Activated T-helper 1 cell treated with anti-CD3 and anti-CD28 coated beads, Interleukin-12 subunit alpha, Interleukin-12 subunit beta, Interleukin-2, Interleukin-4 antibody, amounts not matched to agents 30 ng/mL and 10 ng/mL and 1 ng/mL, durations not matched to agents 14 hours and 24 hours and 36 hours (primary cell): ENCODE results near the gene XCR1. TPM values are rescaled to one million over a fixed set of nuclear protein-coding genes. Genes with fewer than 3 reads are reported as not detected.

Experiments
- DNase-seq: peaks from one replicate; pipeline ENCODE4 v3.0.0; 2021; ENCODE audit warnings: low spot score
- H3K27ac Mint-ChIP-seq: one replicate; pipeline ENCODE4 v1.8.0; 2021; ENCODE audit warnings: mild to moderate bottlenecking, mixed read lengths
- H3K27me3 Mint-ChIP-seq: one replicate; pipeline ENCODE4 v1.8.0; 2022; ENCODE audit warnings: mild to moderate bottlenecking, moderate library complexity, mixed read lengths; ENCODE audit not compliant: insufficient read depth
- H3K36me3 Mint-ChIP-seq: one replicate; pipeline ENCODE4 v1.8.0; 2021; ENCODE audit warnings: low read depth, mixed read lengths
- H3K4me1 Mint-ChIP-seq: one replicate; pipeline ENCODE4 v1.8.0; 2021; ENCODE audit warnings: low read depth, mixed read lengths
- H3K4me3 Mint-ChIP-seq: one replicate; pipeline ENCODE4 v1.8.0; 2021; ENCODE audit warnings: mild to moderate bottlenecking, moderate library complexity, mixed read lengths
- H3K9me3 Mint-ChIP-seq: one replicate; pipeline ENCODE4 v1.8.0; 2021; ENCODE audit warnings: mixed read lengths
- intact Hi-C: fragments of 100-400 bp; cut with micrococcal nuclease; formaldehyde crosslinking; loops from one replicate; pipeline ENCODE4 v1.15.1; 2024
- total RNA-seq: library from RNA; stranded (reverse); gene quantifications from 2 replicates; pipeline ENCODE4 v1.2.3, GENCODE V29; 2022

The XCR1 gene
- total RNA-seq, 1 donor from 2014 or later, result 0.08 TPM

DNA sequence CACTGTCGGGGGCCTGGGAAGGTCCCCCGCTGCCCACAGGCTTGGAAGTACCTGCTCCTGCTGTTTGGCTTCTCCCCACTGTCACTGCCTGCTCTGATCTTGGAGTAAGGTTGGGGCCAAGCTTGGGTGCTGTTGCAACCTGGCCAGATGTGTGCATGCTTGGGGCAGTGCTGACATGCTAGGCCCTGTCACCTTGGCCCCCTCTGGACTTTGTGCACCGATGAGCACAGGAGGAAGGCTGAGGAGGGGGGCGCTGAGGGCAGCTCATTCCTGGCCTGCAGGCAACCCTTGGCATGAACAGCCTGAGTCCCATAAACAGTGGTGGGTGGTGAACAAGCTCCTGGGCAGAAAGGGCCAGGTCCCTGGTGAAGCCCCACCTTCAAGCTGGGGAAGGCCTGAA, 4.0 kb upstream of the XCR1 start:
- H3K4me1 Mint-ChIP-seq, result no peaks in the 10 kb centered on the region
- H3K36me3 Mint-ChIP-seq, result peaks cover 3% of the 10 kb centered on the region
- DNase-seq, result no peak
- no peak overlapping the region for H3K27ac Mint-ChIP-seq
- intact Hi-C loops, result no loop called here
- H3K27me3 Mint-ChIP-seq, result peaks cover 16% of the 10 kb centered on the region
- peaks cover 19% of the 10 kb centered on the region for H3K9me3 Mint-ChIP-seq
- no peak overlapping the region for H3K4me3 Mint-ChIP-seq

DNA sequence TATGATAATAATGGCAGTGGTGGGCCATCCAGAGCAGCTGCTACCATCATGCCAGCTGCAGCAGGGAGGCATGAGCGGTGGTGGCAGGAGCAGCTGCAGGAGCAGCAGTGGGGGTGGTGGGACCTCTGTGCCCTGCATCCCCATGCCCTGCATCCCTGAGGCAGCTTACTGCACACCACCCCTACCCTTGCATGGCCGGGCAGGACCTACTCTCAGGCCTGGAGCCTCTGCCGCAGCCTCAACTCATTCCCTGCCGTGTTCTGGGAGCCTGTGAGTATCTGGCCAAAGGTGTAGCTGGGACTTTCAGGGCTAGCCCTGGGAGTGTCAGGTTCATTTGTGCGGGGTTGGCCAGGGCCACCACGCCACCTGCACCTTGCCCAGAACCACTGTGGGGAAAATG, 3.3 kb upstream of the XCR1 start:
- intact Hi-C loops, result no loop called here
- Mint-ChIP-seq H3K9me3 (peaks cover 19% of the 10 kb centered on the region), H3K4me1 (no peaks in the 10 kb centered on the region), H3K36me3 (peaks cover 3% of the 10 kb centered on the region), H3K27ac (no peak overlapping the region), H3K27me3 (peaks cover 11% of the 10 kb centered on the region), H3K4me3 (no peak overlapping the region)
- no peak for DNase-seq

DNA sequence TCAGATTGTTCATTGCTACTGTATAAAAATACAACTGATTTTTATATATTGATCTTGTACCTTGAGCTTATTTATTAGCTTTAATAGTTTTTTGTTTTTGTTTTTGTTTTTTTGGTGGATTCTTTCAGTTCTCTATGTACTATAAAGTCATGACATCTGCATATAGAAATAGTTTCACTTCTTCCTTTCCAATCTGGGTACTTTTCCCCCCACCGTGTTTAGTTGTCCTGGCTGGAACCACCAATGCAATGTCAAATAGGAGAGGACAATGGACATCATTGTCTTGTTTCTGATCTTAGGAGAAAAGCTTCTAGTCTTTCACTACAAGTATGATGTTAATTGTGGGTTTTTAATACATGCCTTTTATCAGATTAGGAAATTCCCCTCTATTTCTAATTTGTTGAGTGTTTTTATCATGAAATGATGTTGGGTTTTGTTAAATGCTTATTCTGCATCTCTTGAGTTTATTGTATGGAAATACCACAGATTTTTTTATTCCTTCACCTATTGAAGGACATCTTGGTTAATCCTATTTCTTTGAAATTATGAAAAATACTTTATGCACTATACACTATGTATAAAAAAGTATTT, 2.8 kb upstream of the XCR1 start:
- H3K27me3 Mint-ChIP-seq, result peaks cover 6% of the 10 kb centered on the region
- peaks cover 19% of the 10 kb centered on the region for H3K9me3 Mint-ChIP-seq
- no peaks in the 10 kb centered on the region for H3K4me1 Mint-ChIP-seq
- no peak for DNase-seq
- no peak overlapping the region for H3K27ac Mint-ChIP-seq
- intact Hi-C loops, result no loop called here
- H3K36me3 Mint-ChIP-seq, result peaks cover 3% of the 10 kb centered on the region
- H3K4me3 Mint-ChIP-seq, result no peak overlapping the region

- DNase-seq, result no peak
- Mint-ChIP-seq H3K4me3 (no peak overlapping the region), H3K36me3 (peaks cover 3% of the 10 kb centered on the region), H3K27me3 (peaks cover 16% of the 10 kb centered on the region), H3K4me1 (no peaks in the 10 kb centered on the region), H3K27ac (no peak overlapping the region), H3K9me3 (peaks cover 19% of the 10 kb centered on the region)
- intact Hi-C loops, result no loop called here
Observed at GRCh38 chr3:46027736-46028397, 584 bp upstream of the XCR1 start.

DNA sequence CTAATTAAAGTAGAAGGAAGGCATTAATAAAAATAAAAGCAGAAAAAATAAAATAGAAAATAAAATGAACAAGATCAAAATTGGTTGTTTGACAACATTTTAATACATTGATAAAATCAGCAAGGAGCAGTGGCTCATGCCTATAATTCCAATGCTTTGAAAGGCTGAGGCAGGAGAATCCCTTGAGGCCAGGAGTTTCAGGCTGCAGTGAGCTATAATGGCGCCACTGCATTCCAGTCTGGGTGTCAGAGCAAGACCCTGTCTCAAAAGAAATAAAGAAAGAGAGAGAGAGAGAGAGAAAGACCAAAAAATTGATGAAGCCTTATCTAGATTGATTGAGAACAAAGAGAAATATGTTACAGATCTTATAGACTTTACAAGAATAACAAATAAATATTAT, 2.1 kb downstream of the XCR1 start:
- no peak overlapping the region for H3K27ac Mint-ChIP-seq
- no peak overlapping the region for H3K4me3 Mint-ChIP-seq
- peaks cover 8% of the 10 kb centered on the region for H3K4me1 Mint-ChIP-seq
- no peak for DNase-seq
- intact Hi-C loops, result no loop called here
- peaks cover 6% of the 10 kb centered on the region for H3K36me3 Mint-ChIP-seq
- peaks cover 17% of the 10 kb centered on the region for H3K27me3 Mint-ChIP-seq
- peaks cover 19% of the 10 kb centered on the region for H3K9me3 Mint-ChIP-seq

DNA sequence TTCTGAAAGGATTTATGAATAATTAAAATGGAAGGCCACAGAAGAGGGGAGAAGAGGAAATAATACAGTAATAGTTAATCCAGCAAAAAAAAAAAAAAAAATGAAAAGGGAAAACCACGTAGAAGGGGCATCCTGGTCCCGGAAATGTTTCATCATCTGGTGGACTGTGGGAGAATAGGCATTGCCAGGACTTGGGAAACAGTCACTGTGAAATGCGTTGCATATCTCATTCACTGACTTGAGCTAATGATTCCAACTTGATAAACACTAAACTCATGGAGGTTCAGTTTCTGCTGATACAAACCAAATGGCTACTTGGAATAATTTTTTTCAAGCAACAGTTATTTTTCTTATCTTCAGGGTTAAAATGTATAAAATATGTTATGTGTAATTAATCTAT, 3.2 kb downstream of the XCR1 start:
- Mint-ChIP-seq H3K27me3 (peaks cover 17% of the 10 kb centered on the region), H3K9me3 (peaks cover 19% of the 10 kb centered on the region), H3K27ac (no peak overlapping the region), H3K4me1 (peaks cover 18% of the 10 kb centered on the region), H3K4me3 (no peak overlapping the region), H3K36me3 (peaks cover 6% of the 10 kb centered on the region)
- intact Hi-C loops, result no loop called here
- no peak for DNase-seq

DNA sequence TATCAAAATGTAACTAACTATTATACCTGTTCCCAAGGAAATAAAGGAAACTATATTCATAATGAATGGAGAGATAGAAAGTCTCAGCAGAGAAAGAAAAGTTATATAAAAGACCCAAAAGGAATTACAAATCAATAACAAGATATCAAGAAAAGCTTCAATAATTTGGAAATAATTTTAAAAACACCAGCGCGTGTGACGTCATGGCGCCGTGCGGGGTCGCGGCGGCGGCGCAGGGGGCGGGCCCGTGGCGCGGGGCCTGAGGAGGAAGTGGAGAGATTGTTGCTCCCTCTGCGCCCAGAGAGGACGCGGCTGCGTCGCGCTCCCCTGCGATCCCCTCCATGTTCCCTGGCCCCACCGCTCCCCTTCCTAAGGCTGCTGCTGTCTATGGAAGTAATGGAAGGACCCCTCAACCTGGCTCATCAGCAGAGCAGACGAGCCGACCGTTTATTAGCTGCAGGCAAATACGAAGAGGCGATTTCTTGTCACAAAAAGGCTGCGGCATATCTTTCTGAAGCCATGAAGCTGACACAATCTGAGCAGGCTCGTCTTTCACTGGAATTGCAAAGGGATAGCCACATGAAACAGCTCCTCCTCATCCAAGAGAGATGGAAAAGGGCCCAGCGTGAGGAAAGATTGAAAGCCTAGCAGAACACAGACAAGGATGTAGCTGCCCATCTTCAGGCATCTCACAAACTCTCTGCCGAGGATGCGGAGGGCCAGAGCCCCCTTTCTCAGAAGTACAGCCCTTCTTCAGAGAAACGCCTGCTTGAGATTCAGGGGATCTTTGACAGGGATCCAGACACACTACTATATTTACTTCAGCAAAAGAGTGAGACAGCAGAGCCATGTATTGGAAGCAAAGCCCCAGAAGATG, 4.1 kb downstream of the XCR1 start:
- intact Hi-C loops, result no loop called here
- Mint-ChIP-seq H3K36me3 (peaks cover 5% of the 10 kb centered on the region), H3K27me3 (peaks cover 17% of the 10 kb centered on the region)

GRCh38 chr3:46021516-46021915, 5.8 kb downstream of the XCR1 start:
- peaks cover 44% of the 10 kb centered on the region for H3K4me1 Mint-ChIP-seq
- intact Hi-C loops, result no loop called here
- no peak overlapping the region for H3K27ac Mint-ChIP-seq
- peaks cover 17% of the 10 kb centered on the region for H3K27me3 Mint-ChIP-seq
- H3K36me3 Mint-ChIP-seq, result peaks cover 3% of the 10 kb centered on the region
- H3K9me3 Mint-ChIP-seq, result no peaks in the 10 kb centered on the region
- no peak for DNase-seq
- no peak overlapping the region for H3K4me3 Mint-ChIP-seq

More for the DNA sequence above, 4.1 kb downstream of the XCR1 start:
- no peak for DNase-seq
- Mint-ChIP-seq H3K27ac (no peak overlapping the region), H3K4me3 (no peak overlapping the region), H3K9me3 (peaks cover 9% of the 10 kb centered on the region), H3K4me1 (peaks cover 28% of the 10 kb centered on the region)

DNA sequence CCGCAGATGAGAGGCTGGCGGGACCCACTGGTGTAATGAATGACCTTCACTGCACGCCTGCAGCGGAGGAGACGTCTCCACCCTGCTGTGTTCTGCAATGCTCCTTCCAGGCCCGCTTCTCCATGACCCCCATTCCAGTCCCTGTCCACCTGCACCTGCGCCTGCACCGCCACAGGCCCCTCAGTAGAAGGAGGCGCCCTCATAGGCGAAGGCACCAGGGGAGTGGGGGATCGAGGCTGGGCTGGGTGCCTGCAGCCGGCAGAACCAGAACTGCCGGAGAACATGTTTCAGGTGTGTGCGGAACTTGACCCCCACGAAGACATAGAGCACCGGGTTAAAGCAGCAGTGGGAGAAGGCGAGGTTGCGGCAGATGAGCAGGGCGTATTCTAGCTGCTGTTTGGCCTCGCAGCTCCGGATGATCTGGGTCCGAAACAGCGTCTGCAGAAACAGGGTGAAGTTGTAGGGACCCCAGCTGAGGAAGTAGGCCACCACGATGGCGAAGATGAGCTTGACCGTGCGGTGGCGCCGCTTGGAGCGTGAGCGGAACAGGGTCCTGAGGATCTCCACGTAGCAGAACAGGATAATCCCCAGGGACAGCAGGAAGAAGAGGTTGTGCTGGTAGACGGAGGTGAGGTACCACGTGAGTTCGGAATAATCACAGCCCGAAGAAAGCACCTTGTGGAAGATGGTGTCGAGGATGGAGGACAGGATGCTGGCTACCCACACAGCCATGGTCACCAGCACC, 6.3 kb downstream of the XCR1 start:
- H3K27ac Mint-ChIP-seq, result no peak overlapping the region

GRCh38 chr3:46019707-46020106, 7.6 kb downstream of the XCR1 start:
- Mint-ChIP-seq H3K36me3 (peaks cover 3% of the 10 kb centered on the region), H3K4me3 (peak overlapping the region; percentile 0), H3K27ac (peak overlapping the region; percentile 86), H3K27me3 (peaks cover 13% of the 10 kb centered on the region), H3K4me1 (peaks cover 44% of the 10 kb centered on the region), H3K9me3 (no peaks in the 10 kb centered on the region)
- intact Hi-C loops, result loop anchor here (1.0 to 5.0 kb wide), 8 partner anchors 9 to 538 kb away; partner anchors contain the start of gene CXCR6
- no peak for DNase-seq

More for the DNA sequence above, 6.3 kb downstream of the XCR1 start:
- no peak overlapping the region for H3K4me3 Mint-ChIP-seq
- DNase-seq, result no peak
- peaks cover 44% of the 10 kb centered on the region for H3K4me1 Mint-ChIP-seq
- peaks cover 17% of the 10 kb centered on the region for H3K27me3 Mint-ChIP-seq
- no peaks in the 10 kb centered on the region for H3K9me3 Mint-ChIP-seq
- intact Hi-C loops, result no loop called here
- H3K36me3 Mint-ChIP-seq, result peaks cover 3% of the 10 kb centered on the region

DNA sequence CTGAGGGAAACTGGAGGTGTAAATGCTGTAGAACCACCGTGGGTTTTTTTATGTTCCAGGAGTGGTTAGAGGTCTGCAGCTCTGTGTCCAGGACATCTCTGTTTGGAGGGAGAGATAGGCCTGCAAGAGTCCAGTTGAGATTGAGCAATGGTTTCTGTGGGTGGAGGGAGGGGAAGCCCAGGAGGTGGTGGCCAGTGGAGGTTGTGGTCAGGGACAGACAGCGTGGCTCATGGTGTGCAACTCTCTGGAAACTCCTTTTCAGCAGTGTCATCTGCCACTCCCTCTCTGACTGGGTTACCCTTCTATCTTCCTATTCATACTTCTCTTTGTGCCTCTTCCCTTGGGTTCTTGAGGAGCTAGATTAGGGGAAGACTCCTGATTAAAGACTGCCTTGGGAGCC, 9.6 kb downstream of the XCR1 start:
- Mint-ChIP-seq H3K4me3 (peak overlapping the region; percentile 21), H3K27me3 (peaks cover 4% of the 10 kb centered on the region)

DNA sequence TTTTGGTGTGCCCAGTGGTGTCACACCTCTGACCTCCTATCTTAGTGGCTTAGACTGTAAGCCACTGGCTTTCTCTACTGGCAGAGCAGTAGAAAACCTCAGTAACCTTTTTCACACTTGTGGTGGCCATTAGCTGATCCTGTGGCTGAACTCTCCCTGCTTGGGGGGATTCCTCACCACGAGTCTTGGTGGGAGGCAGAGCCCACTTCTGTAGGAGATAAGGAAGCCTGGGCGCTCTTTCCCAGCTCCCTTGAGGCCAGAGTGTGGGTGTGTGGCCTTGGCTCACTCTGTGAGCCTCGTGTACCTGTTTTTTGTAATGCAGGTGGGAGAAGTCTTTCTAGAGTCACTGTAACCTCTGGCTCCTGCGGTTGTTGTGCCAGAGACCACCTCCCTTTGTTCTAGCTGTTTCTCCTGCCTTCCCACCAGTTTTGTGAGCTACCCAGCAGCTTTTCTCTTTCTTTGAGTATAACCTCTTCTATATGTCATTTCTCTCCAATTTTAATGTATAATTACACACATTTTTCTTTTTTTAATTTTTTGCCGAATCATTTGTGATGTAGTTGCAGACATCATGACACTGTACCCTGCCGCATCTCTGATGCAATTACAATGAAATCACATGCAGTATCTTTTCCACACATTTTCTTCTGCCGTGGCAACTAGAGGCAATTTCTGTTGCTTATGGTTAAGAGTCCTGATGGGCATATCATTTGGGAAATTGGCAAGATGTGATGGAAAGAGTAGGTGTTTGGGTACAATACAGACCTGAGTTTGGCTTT, 13.8 kb downstream of the XCR1 start:
- peaks cover 1% of the 10 kb centered on the region for H3K27me3 Mint-ChIP-seq
- intact Hi-C loops, result no loop called here
- H3K9me3 Mint-ChIP-seq, result peaks cover 4% of the 10 kb centered on the region
- DNase-seq, result no peak
- H3K27ac Mint-ChIP-seq, result no peak overlapping the region
- H3K4me1 Mint-ChIP-seq, result peaks cover 52% of the 10 kb centered on the region
- H3K36me3 Mint-ChIP-seq, result peaks cover 3% of the 10 kb centered on the region
- no peak overlapping the region for H3K4me3 Mint-ChIP-seq

More for the DNA sequence above, 9.6 kb downstream of the XCR1 start:
- H3K36me3 Mint-ChIP-seq, result peaks cover 3% of the 10 kb centered on the region
- no peak for DNase-seq
- intact Hi-C loops, result loop anchor here (2.0 to 5.0 kb wide), 3 partner anchors 53 to 540 kb away; partner anchors contain the start of gene CXCR6
- H3K4me1 Mint-ChIP-seq, result peaks cover 58% of the 10 kb centered on the region
- H3K9me3 Mint-ChIP-seq, result peaks cover 4% of the 10 kb centered on the region
- peak overlapping the region; percentile 80 for H3K27ac Mint-ChIP-seq
